ENCODE data around the gene ABO. TPM values are rescaled to one million over a fixed set of nuclear protein-coding genes. Genes with fewer than 3 reads are reported as not detected.
"Not testable (repeated sequence)": the region's sequence is repeated elsewhere in the genome, so short reads cannot be mapped to it uniquely, and the experiment has no call there.

The ABO gene
- total and polyA plus RNA-seq, 2 donors (not counting 3 experiments of a cell fraction or from before 2014, with no cell fraction given) = not detected

DNA sequence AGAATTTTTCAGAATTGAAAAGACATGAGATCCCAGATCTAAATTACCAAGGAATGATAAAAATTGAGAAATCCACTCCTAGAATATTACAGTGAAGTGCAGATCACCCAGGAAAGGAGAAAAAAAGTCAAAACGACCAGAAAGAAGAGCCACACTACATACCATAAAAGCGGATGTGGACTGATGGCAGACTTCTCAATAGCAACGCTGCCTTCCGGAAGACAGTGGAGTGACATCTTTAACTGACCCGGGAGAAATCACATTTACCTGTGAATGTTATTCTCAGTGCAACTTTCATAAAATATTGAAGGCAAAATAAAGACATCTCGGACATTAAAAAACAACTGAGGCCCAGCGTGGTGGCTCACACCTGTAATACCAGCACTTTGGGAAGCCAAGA lies 44.5 kb downstream of the ABO start:
- ChIA-PET POLR2A (interaction anchor here (0.6 kb wide), 1 partner anchor 250 kb away, joined by 3 read pairs; no protein-coding TSS in a partner anchor), CTCF (interaction anchor here (1.3 to 1.4 kb wide), 2 partner anchors 8 to 44 kb away, joined by 5 to 6 read pairs; no protein-coding TSS in a partner anchor)
- H3K4me3 ChIP-seq (replicated peaks in 1 of 3; ENCODE audit: insufficient read depth in 1 of 3, low read depth in 1 of 3, low read length in 3 of 3); intact Hi-C loops (cut with micrococcal nuclease); H3K4me1 ChIP-seq (ENCODE audit: control insufficient read depth, extremely low read depth, insufficient read depth, low read length); H3K27ac ChIP-seq (ENCODE audit: insufficient read depth, low read depth, low read length); H3K36me3 ChIP-seq (ENCODE audit: control insufficient read depth in 2 of 2, extremely low read depth in 1 of 2, insufficient read depth in 2 of 2, low read length in 2 of 2); H2AFZ ChIP-seq (ENCODE audit: low read depth, low read length); BruUV-seq (replicated peaks); H3K4me2 ChIP-seq (ENCODE audit: insufficient read depth, low read length); H3K9me3 ChIP-seq (replicated peaks; ENCODE audit: control insufficient read depth, insufficient read depth, low read length); H4K20me1 ChIP-seq (replicated peaks; ENCODE audit: control insufficient read depth, extremely low read depth, insufficient read depth, low read length); H3K79me2 ChIP-seq (ENCODE audit: control insufficient read depth, insufficient read depth, low read length); H3K27me3 ChIP-seq (ENCODE audit: control insufficient read depth in 2 of 2, insufficient read depth in 2 of 2, low read length in 2 of 2); H3K9ac ChIP-seq (replicated peaks; ENCODE audit: extremely low read depth, insufficient read depth, low read length); dilution Hi-C loops (cut with MboI; ENCODE audit: extremely low pct_ligation_motif_present, low sequenced_read_pairs); H3K9me1 ChIP-seq (replicated peaks; ENCODE audit: control insufficient read depth, extremely low read depth, insufficient read depth, low read length); DNase-seq (ENCODE audit: low read depth, low spot score): not testable (repeated sequence)
- peak; percentile 28 for FAIRE-seq

DNA sequence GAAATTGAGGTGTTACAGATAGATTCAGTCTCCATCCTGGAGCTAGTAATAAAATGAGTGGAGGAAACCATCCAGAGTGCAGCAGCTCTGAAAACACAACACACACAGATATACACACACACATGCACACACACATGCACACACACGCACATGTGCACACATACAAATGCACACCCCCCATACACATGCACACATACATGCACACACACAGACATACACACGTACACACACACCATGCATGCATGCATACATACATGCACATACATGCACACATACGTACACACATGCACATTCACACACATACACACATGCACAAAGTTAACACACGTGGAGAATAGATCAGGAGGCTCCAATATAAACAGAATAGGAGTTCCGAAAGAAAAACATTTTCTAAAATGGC lies 44.9 kb downstream of the ABO start:
- intact Hi-C loops (cut with micrococcal nuclease) (no loop called here), dilution Hi-C loops (cut with MboI; ENCODE audit: extremely low pct_ligation_motif_present, low sequenced_read_pairs) (no loop called here)

DNA sequence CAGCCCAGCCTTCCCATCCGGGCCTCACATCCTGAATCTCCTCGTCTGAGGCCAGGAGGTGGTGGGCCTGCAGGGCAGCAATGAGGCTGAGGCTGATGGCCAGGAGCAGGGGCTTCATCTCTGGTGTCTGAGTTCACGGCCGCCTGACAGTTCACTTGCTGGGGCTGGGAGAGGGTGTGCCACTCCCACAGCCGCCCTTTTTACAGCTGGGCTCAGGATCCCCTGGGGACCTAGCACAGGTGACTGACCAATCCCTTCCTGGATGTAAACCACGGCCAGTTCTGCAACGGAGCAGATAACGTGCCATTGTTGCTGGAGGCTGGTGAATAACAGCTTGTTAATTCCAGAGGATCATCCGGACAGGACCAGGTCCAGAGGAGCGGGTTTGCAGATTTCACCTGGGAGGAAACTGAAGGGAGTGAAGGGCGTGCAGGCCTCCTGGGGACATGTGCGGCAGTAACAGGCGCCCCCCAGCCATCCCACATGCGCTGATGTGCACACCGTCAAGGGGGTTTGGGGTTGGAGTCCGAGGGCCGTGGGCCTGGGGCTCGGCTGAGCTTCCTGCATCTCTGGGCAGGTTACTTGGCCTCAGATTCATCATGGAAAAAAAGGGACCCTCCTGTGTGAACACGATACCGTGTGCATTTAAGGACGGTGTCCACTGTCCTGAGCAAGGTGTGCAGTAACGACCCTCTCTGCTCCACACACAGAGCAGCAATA lies 46.4 kb downstream of the ABO start:
- CTCF ChIA-PET; H3K79me2 ChIP-seq (ENCODE audit: control insufficient read depth, insufficient read depth, low read length): not testable (repeated sequence)

More for the DNA sequence above, 44.9 kb downstream of the ABO start:
- Histone ChIP-seq H4K20me1 (replicated peaks; ENCODE audit: control insufficient read depth, extremely low read depth, insufficient read depth, low read length) (no peaks in the 10 kb centered on the region), H3K27me3 (ENCODE audit: control insufficient read depth in 2 of 2, insufficient read depth in 2 of 2, low read length in 2 of 2) (peaks cover 0 to 2% of the 10 kb centered on the region in 2 experiments), H3K9me1 (replicated peaks; ENCODE audit: control insufficient read depth, extremely low read depth, insufficient read depth, low read length) (no peaks in the 10 kb centered on the region), H3K4me3 (replicated peaks in 1 of 3; ENCODE audit: insufficient read depth in 1 of 3, low read depth in 1 of 3, low read length in 3 of 3) (no peak overlapping the region), H3K27ac (ENCODE audit: insufficient read depth, low read depth, low read length) (no peak overlapping the region), H3K79me2 (ENCODE audit: control insufficient read depth, insufficient read depth, low read length) (no peaks in the 10 kb centered on the region), H3K9me3 (replicated peaks; ENCODE audit: control insufficient read depth, insufficient read depth, low read length) (no peaks in the 10 kb centered on the region), H3K4me2 (ENCODE audit: insufficient read depth, low read length) (no peak overlapping the region), H2AFZ (ENCODE audit: low read depth, low read length) (no peak overlapping the region), H3K4me1 (ENCODE audit: control insufficient read depth, extremely low read depth, insufficient read depth, low read length) (peaks cover 3% of the 10 kb centered on the region), H3K36me3 (ENCODE audit: control insufficient read depth in 2 of 2, extremely low read depth in 1 of 2, insufficient read depth in 2 of 2, low read length in 2 of 2) (no peaks in the 10 kb centered on the region), H3K9ac (replicated peaks; ENCODE audit: extremely low read depth, insufficient read depth, low read length) (no peak overlapping the region)
- ChIA-PET CTCF (interaction anchor here (1.3 to 1.4 kb wide), 2 partner anchors 8 to 44 kb away, joined by 5 to 6 read pairs; no protein-coding TSS in a partner anchor), POLR2A (interaction anchor here (0.6 kb wide), 1 partner anchor 250 kb away, joined by 3 read pairs; no protein-coding TSS in a partner anchor)
- BruUV-seq (replicated peaks) = no TSS peak
- DNase-seq (ENCODE audit: low read depth, low spot score) (no peak), FAIRE-seq (no peak)
- TF ChIP-seq, protein P1, sequence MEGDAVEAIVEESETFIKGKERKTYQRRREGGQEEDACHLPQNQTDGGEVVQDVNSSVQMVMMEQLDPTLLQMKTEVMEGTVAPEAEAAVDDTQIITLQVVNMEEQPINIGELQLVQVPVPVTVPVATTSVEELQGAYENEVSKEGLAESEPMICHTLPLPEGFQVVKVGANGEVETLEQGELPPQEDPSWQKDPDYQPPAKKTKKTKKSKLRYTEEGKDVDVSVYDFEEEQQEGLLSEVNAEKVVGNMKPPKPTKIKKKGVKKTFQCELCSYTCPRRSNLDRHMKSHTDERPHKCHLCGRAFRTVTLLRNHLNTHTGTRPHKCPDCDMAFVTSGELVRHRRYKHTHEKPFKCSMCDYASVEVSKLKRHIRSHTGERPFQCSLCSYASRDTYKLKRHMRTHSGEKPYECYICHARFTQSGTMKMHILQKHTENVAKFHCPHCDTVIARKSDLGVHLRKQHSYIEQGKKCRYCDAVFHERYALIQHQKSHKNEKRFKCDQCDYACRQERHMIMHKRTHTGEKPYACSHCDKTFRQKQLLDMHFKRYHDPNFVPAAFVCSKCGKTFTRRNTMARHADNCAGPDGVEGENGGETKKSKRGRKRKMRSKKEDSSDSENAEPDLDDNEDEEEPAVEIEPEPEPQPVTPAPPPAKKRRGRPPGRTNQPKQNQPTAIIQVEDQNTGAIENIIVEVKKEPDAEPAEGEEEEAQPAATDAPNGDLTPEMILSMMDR (IDR thresholded peaks at IDR 0.05; ENCODE audit: extremely low read depth in 1 of 2, insufficient read depth in 1 of 2, low read depth in 1 of 2, low read length in 2 of 2) = no peak
- TF ChIP-seq, protein P2, sequence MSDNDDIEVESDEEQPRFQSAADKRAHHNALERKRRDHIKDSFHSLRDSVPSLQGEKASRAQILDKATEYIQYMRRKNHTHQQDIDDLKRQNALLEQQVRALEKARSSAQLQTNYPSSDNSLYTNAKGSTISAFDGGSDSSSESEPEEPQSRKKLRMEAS (IDR thresholded peaks at IDR 0.05; ENCODE audit: insufficient read depth, insufficient read length) = no peak
- TF ChIP-seq POLR2A (IDR thresholded peaks at IDR 0.05; ENCODE audit: low read depth, low read length) (no peak), POLR2AphosphoS5 (IDR thresholded peaks at IDR 0.05; ENCODE audit: insufficient read depth, low read depth, low read length) (no peak), MYC (IDR thresholded peaks at IDR 0.05; ENCODE audit: low read depth, low read length) (no peak), FOS (IDR thresholded peaks at IDR 0.05; ENCODE audit: borderline replicate concordance, insufficient read depth, low read length) (no peak)

More for the DNA sequence above, 46.4 kb downstream of the ABO start:
- H3K27ac ChIP-seq (ENCODE audit: insufficient read depth, low read depth, low read length); H3K27me3 ChIP-seq (ENCODE audit: control insufficient read depth in 2 of 2, insufficient read depth in 2 of 2, low read length in 2 of 2); H3K9me1 ChIP-seq (replicated peaks; ENCODE audit: control insufficient read depth, extremely low read depth, insufficient read depth, low read length); H3K9ac ChIP-seq (replicated peaks; ENCODE audit: extremely low read depth, insufficient read depth, low read length); H3K4me1 ChIP-seq (ENCODE audit: control insufficient read depth, extremely low read depth, insufficient read depth, low read length); POLR2A ChIA-PET; intact Hi-C loops (cut with micrococcal nuclease); FAIRE-seq; H3K4me3 ChIP-seq (replicated peaks in 1 of 3; ENCODE audit: insufficient read depth in 1 of 3, low read depth in 1 of 3, low read length in 3 of 3); H3K4me2 ChIP-seq (ENCODE audit: insufficient read depth, low read length); dilution Hi-C loops (cut with MboI; ENCODE audit: extremely low pct_ligation_motif_present, low sequenced_read_pairs); BruUV-seq (replicated peaks); DNase-seq (ENCODE audit: low read depth, low spot score); H3K9me3 ChIP-seq (replicated peaks; ENCODE audit: control insufficient read depth, insufficient read depth, low read length); H2AFZ ChIP-seq (ENCODE audit: low read depth, low read length); H4K20me1 ChIP-seq (replicated peaks; ENCODE audit: control insufficient read depth, extremely low read depth, insufficient read depth, low read length); H3K36me3 ChIP-seq (ENCODE audit: control insufficient read depth in 2 of 2, extremely low read depth in 1 of 2, insufficient read depth in 2 of 2, low read length in 2 of 2): not testable (repeated sequence)

Measured in endothelial cell of umbilical vein (primary cell).